Endothelial cell (in vitro differentiated cells): ENCODE data around the gene ABCD2. TPM values are rescaled to one million over a fixed set of nuclear protein-coding genes. Genes with fewer than 3 reads are reported as not detected.
"Not testable (repeated sequence)": the region's sequence is repeated elsewhere in the genome, so short reads cannot be mapped to it uniquely, and the experiment has no call there.

Source experiments
- DNase-seq: peaks from one replicate; pipeline ENCODE4 v3.0.0; 2021; ENCODE audit warnings: low spot score
- H3K27ac Mint-ChIP-seq: one replicate; pipeline ENCODE4 v1.8.0; 2021; ENCODE audit warnings: mixed read lengths, inconsistent platforms; ENCODE audit not compliant: unreplicated experiment
- H3K27me3 Mint-ChIP-seq: one replicate; pipeline ENCODE4 v1.8.0; 2021; ENCODE audit warnings: mild to moderate bottlenecking, moderate library complexity, mixed read lengths, inconsistent platforms; ENCODE audit not compliant: unreplicated experiment
- H3K36me3 Mint-ChIP-seq: one replicate; pipeline ENCODE4 v1.8.0; 2021; ENCODE audit warnings: mild to moderate bottlenecking, low read depth, mixed read lengths, inconsistent platforms; ENCODE audit not compliant: unreplicated experiment
- H3K4me1 Mint-ChIP-seq: one replicate; pipeline ENCODE4 v1.8.0; 2021; ENCODE audit warnings: mild to moderate bottlenecking, mixed read lengths, inconsistent platforms; ENCODE audit not compliant: unreplicated experiment
- H3K4me3 Mint-ChIP-seq: one replicate; pipeline ENCODE4 v1.8.0; 2021; ENCODE audit warnings: mild to moderate bottlenecking, mixed read lengths, inconsistent platforms; ENCODE audit not compliant: unreplicated experiment
- H3K9me3 Mint-ChIP-seq: one replicate; pipeline ENCODE4 v1.8.0; 2021; ENCODE audit warnings: mixed read lengths, inconsistent platforms; ENCODE audit not compliant: unreplicated experiment
- CTCF ChIP-seq: fragments of 200-600 bp; sonication (generic); IDR thresholded peaks from one replicate; pipeline ENCODE4 v1.5.0; 2021; ENCODE audit warnings: antibody characterized with exemption; ENCODE audit not compliant: unreplicated experiment
- total RNA-seq: library from RNA; stranded (reverse); fragmentation: NEBNext Ultra II Directional; extraction: Animal tissue kit (Norgen Biotek cat#: 25700); gene quantifications from one replicate; pipeline ENCODE4 v1.2.1, GENCODE V29; 2021; ENCODE audit not compliant: unreplicated experiment

ABCD2 gene
- total RNA-seq, 1 donor from 2014 or later, result not detected

GRCh38 chr12:39606712-39607423, 12.7 kb downstream of the ABCD2 start:
- H3K36me3 Mint-ChIP-seq, result no peaks in the 10 kb centered on the region
- TF ChIP-seq CTCF, result no peak
- DNase-seq, result no peak
- H3K4me1 Mint-ChIP-seq, result no peaks in the 10 kb centered on the region
- no peaks in the 10 kb centered on the region for H3K27me3 Mint-ChIP-seq
- no peak overlapping the region for H3K4me3 Mint-ChIP-seq
- H3K27ac Mint-ChIP-seq, result no peak overlapping the region
- H3K9me3 Mint-ChIP-seq, result no peaks in the 10 kb centered on the region

- no peak for TF ChIP-seq CTCF
These were observed 13.6 kb downstream of the ABCD2 start for GRCh38 chr12:39605996-39606395.

GRCh38 chr12:39605501-39605900, 14.1 kb downstream of the ABCD2 start:
- no peaks in the 10 kb centered on the region for H3K9me3 Mint-ChIP-seq
- TF ChIP-seq CTCF, result no peak
- H3K36me3 Mint-ChIP-seq, result no peaks in the 10 kb centered on the region
- no peaks in the 10 kb centered on the region for H3K27me3 Mint-ChIP-seq
- H3K27ac Mint-ChIP-seq, result no peak overlapping the region
- no peaks in the 10 kb centered on the region for H3K4me1 Mint-ChIP-seq
- H3K4me3 Mint-ChIP-seq, result no peak overlapping the region
- DNase-seq, result no peak

More at GRCh38 chr12:39605996-39606395, 13.6 kb downstream of the ABCD2 start:
- no peaks in the 10 kb centered on the region for H3K4me1 Mint-ChIP-seq
- H3K27me3 Mint-ChIP-seq, result no peaks in the 10 kb centered on the region
- H3K4me3 Mint-ChIP-seq, result no peak overlapping the region
- H3K9me3 Mint-ChIP-seq, result no peaks in the 10 kb centered on the region
- H3K27ac Mint-ChIP-seq, result no peak overlapping the region
- no peaks in the 10 kb centered on the region for H3K36me3 Mint-ChIP-seq
- DNase-seq, result no peak

GRCh38 chr12:39603065-39603464, 16.5 kb downstream of the ABCD2 start:
- no peaks in the 10 kb centered on the region for H3K9me3 Mint-ChIP-seq
- H3K27ac Mint-ChIP-seq, result no peak overlapping the region
- no peaks in the 10 kb centered on the region for H3K27me3 Mint-ChIP-seq
- H3K36me3 Mint-ChIP-seq, result no peaks in the 10 kb centered on the region
- TF ChIP-seq CTCF, result no peak
- DNase-seq, result no peak
- H3K4me1 Mint-ChIP-seq, result no peaks in the 10 kb centered on the region
- H3K4me3 Mint-ChIP-seq, result no peak overlapping the region

- DNase-seq, H3K4me3 Mint-ChIP-seq, H3K27ac Mint-ChIP-seq, H3K9me3 Mint-ChIP-seq, H3K36me3 Mint-ChIP-seq, H3K27me3 Mint-ChIP-seq, H3K4me1 Mint-ChIP-seq: not testable (repeated sequence)
These were observed 17.7 kb downstream of the ABCD2 start for GRCh38 chr12:39601951-39602350.
